HCT116 (cell line): ENCODE results near the gene PTGDS. TPM values are rescaled to one million over a fixed set of nuclear protein-coding genes. Genes with fewer than 3 reads are reported as not detected.

Source experiments
- ATAC-seq: fragments of 200-7000 bp; cut with Tn5 transposase; 2 replicates; pipeline ENCODE4 v1.9.1; 2020; ENCODE audit warnings: mild to moderate bottlenecking, moderate library complexity
- BruUV-seq: library from RNA; stranded (reverse); fragments of 400-500 nt; replicated peaks from 2 replicates; lab custom pipeline; 2021; lab: Mats Ljungman, UMichigan
- CTCF ChIA-PET: fragments of 300-600 bp; sonication (Branson Sonifier 250); formaldehyde crosslinking; loops from one replicate; lab custom pipeline; 2021; ENCODE audit warnings: antibody characterized with exemption; lab: Charles Lee
- POLR2A ChIA-PET: fragments of 300-600, 350-600 bp; sonication (Branson Sonifier 250); formaldehyde crosslinking; loops from one replicate; lab custom pipeline; 2021; ENCODE audit warnings: antibody characterized with exemption; lab: Charles Lee
- RAD21 ChIA-PET, 2 experiments: fragments of 300-600 bp; sonication (Branson Sonifier 250); formaldehyde crosslinking; loops; one replicate each; lab custom pipeline; 2023; ENCODE audit warnings: low total read pairs in 2 of 2; ENCODE audit not compliant: uncharacterized antibody in 2 of 2, unreplicated experiment in 2 of 2, low non-redundant PET in 1 of 2; lab: Charles Lee
- DNase-seq: peaks from one replicate; pipeline ENCODE4 v3.0.0-alpha.2; 2010; ENCODE audit warnings: low read depth, low spot score
- H2AFZ ChIP-seq: fragments of 200-600 bp; shearing (Covaris generic), sonication (generic); 2 replicates; pipeline ENCODE4 v1.6.1; 2017; ENCODE audit warnings: low read depth, mixed run types, mixed read lengths, antibody characterized with exemption, low read length; ENCODE audit not compliant: poor library complexity, severe bottlenecking
- H3K27ac ChIP-seq: 2 replicates; pipeline ENCODE4 v1.5.1; 2012; ENCODE audit warnings: low read depth, low read length
- H3K27me3 ChIP-seq: fragments of 200-600 bp; sonication (generic); 2 replicates; pipeline ENCODE4 v1.6.1; 2016; ENCODE audit warnings: mixed run types, low read length, mixed read lengths; ENCODE audit not compliant: insufficient read depth
- H3K36me3 ChIP-seq, 2 experiments: fragments of 200-500 bp in 1 of 2; fragments of 200-600 bp in 1 of 2; sonication (Bioruptor generic) in 1 of 2; sonication (generic) in 1 of 2; 2 replicates each; pipeline versions ENCODE4 v1.5.1 to v1.6.1; 2014 to 2016; ENCODE audit warnings: low read length in 2 of 2, inconsistent platforms in 1 of 2, mixed read lengths in 1 of 2, mixed run types in 1 of 2; ENCODE audit not compliant: insufficient read depth in 2 of 2, control insufficient read depth in 1 of 2
- H3K4me1 ChIP-seq, 2 experiments: fragments of 200-600 bp in 1 of 2; sonication (generic) in 1 of 2; 2 replicates each; pipeline versions ENCODE4 v1.5.1 to v1.6.1; 2012 to 2017; ENCODE audit warnings: low read length in 2 of 2, inconsistent platforms in 1 of 2, mild to moderate bottlenecking in 1 of 2, mixed read lengths in 1 of 2, mixed run types in 1 of 2, moderate library complexity in 1 of 2; ENCODE audit not compliant: insufficient read depth in 2 of 2, control insufficient read depth in 1 of 2
- H3K4me2 ChIP-seq: fragments of 200-600 bp; sonication (generic); 2 replicates; pipeline ENCODE4 v1.6.1; 2017; ENCODE audit warnings: mixed run types, low read length, mixed read lengths
- H3K4me3 ChIP-seq, 2 experiments: fragments of 200-600 bp in 1 of 2; sonication (generic) in 1 of 2; replicated peaks in 1 of 2; 2 replicates each; pipeline ENCODE4 v1.5.1; 2011 to 2016; ENCODE audit warnings: low read length in 2 of 2, control low read depth in 1 of 2, low read depth in 1 of 2, mild to moderate bottlenecking in 1 of 2, mixed read lengths in 1 of 2, mixed run types in 1 of 2
- H3K79me2 ChIP-seq: fragments of 200-600 bp; sonication (generic); 2 replicates; pipeline ENCODE4 v1.6.1; 2017; ENCODE audit warnings: mild to moderate bottlenecking, mixed run types, low read length, moderate library complexity, mixed read lengths; ENCODE audit not compliant: insufficient read depth
- H3K9ac ChIP-seq: fragments of 200-600 bp; sonication (generic); 2 replicates; pipeline ENCODE4 v1.6.1; 2016; ENCODE audit warnings: low read length, mixed read lengths
- H3K9me2 ChIP-seq: fragments of 200-600 bp; sonication (generic), shearing (Covaris generic); 2 replicates; pipeline ENCODE4 v1.6.1; 2017; ENCODE audit warnings: mixed run types, mild to moderate bottlenecking, moderate library complexity; ENCODE audit not compliant: insufficient read depth
- H3K9me3 ChIP-seq, 2 experiments: fragments of 200-500 bp in 1 of 2; fragments of 200-600 bp in 1 of 2; sonication (Bioruptor generic) in 1 of 2; sonication (generic) in 1 of 2; 2 replicates each; pipeline ENCODE4 v1.6.1; 2014 to 2017; ENCODE audit warnings: low read length in 2 of 2, mixed read lengths in 2 of 2, inconsistent platforms in 1 of 2, low read depth in 1 of 2, mild to moderate bottlenecking in 1 of 2, mixed run types in 1 of 2, moderate library complexity in 1 of 2; ENCODE audit not compliant: control insufficient read depth in 1 of 2, insufficient read depth in 1 of 2
- H4K20me1 ChIP-seq: fragments of 200-600 bp; sonication (generic), shearing (Covaris generic); 2 replicates; pipeline ENCODE4 v1.6.1; 2017; ENCODE audit warnings: mixed run types, mild to moderate bottlenecking, moderate library complexity; ENCODE audit not compliant: insufficient read depth
- CEBPB ChIP-seq: IDR thresholded peaks from 2 replicates; pipeline ENCODE4 v1.6.1; 2012; ENCODE audit warnings: low read depth
- ELF1 ChIP-seq: IDR thresholded peaks from 2 replicates; pipeline ENCODE4 v1.6.1; 2012; ENCODE audit warnings: low read depth, borderline replicate concordance
- EZH2phosphoT487 ChIP-seq: fragments of 200-600 bp; IDR thresholded peaks from 2 replicates; pipeline ENCODE4 v1.6.1; 2018; ENCODE audit warnings: antibody characterized with exemption, borderline replicate concordance
- FOSL1 ChIP-seq: IDR thresholded peaks from 2 replicates; pipeline ENCODE4 v1.6.1; 2012; ENCODE audit warnings: low read depth
- POLR2AphosphoS5 ChIP-seq: IDR thresholded peaks from 2 replicates; pipeline ENCODE4 v1.6.1; 2011; ENCODE audit warnings: mild to moderate bottlenecking, low read depth, low read length, moderate library complexity
- RAD21 ChIP-seq: IDR thresholded peaks from 2 replicates; pipeline ENCODE4 v1.6.1; 2012; ENCODE audit warnings: low read depth, mild to moderate bottlenecking
- SIN3A ChIP-seq: IDR thresholded peaks from 2 replicates; pipeline ENCODE4 v1.6.1; 2012; ENCODE audit warnings: low read depth
- TCF7L2 ChIP-seq: IDR thresholded peaks from 2 replicates; pipeline ENCODE4 v1.7.0; 2011; ENCODE audit warnings: borderline replicate concordance, inconsistent platforms; ENCODE audit not compliant: insufficient read depth, insufficient read length; ENCODE audit errors: extremely low read depth
- YY1 ChIP-seq: IDR thresholded peaks from 2 replicates; pipeline ENCODE4 v1.6.1; 2011; ENCODE audit warnings: low read length, low read depth, moderate library complexity, mild to moderate bottlenecking; ENCODE audit not compliant: insufficient replicate concordance; ENCODE audit errors: extremely low read depth
- ZFX ChIP-seq: fragments of 450-650 bp; IDR thresholded peaks from 2 replicates; pipeline ENCODE4 v1.6.1; 2017
- ZNF274 ChIP-seq: fragments of 200-500 bp; sonication (Bioruptor generic); IDR thresholded peaks from 2 replicates; pipeline ENCODE4 v1.6.1; 2014; ENCODE audit warnings: mild to moderate bottlenecking, low read depth, low read length, inconsistent platforms
- intact Hi-C: fragments of 100-400 bp; cut with micrococcal nuclease; formaldehyde crosslinking; loops from 2 replicates; pipeline ENCODE4 v1.10.0; 2022
- total RNA-seq: library from RNA; stranded (reverse); gene quantifications from one replicate; pipeline ENCODE4 v1.2.1, GENCODE V29; 2021; ENCODE audit not compliant: unreplicated experiment
- TF ChIP-seq, protein P1 (sequence below), 3 experiments: fragments of 200-600 bp in 1 of 3; sonication (generic) in 1 of 3; IDR thresholded peaks in 2 of 3; conservative IDR thresholded peaks in 1 of 3; 2 replicates each; pipeline ENCODE4 v1.5.1; 2012 to 2017; ENCODE audit warnings: low read depth in 2 of 3, low read length in 2 of 3, antibody characterized with exemption in 1 of 3, borderline replicate concordance in 1 of 3, control low read depth in 1 of 3, mild to moderate bottlenecking in 1 of 3, mixed read lengths in 1 of 3, mixed run types in 1 of 3, moderate library complexity in 1 of 3; ENCODE audit not compliant: insufficient read depth in 1 of 3
- TF ChIP-seq, protein P2 (sequence below): IDR thresholded peaks from 2 replicates; pipeline ENCODE4 v1.6.1; 2012

The PTGDS gene
- total RNA-seq, 1 experiment from 2014 or later: 3.1 TPM

DNA sequence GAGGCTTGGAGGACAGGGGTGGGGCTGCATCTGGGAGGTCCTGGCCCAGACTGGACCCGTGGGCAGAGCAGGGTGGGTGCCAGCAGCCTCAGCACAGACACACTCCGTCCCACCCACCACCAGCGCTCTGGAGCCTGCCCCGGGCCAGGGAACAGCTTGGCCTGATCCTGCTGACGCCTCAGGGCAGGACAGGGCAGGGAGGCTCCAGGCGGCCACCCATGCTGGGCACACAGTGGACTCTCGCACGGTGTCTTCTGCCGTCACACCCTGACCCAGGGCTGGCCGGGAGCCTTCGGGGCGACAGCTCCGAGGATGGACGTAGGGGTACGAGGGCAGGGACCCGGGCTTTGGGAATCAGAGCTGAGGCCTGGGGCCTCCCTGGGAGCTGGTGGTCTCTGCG, 8.2 kb upstream of the PTGDS start:
- H3K27me3 ChIP-seq: no peaks in the 10 kb centered on the region
- H4K20me1 ChIP-seq: no peaks in the 10 kb centered on the region
- intact Hi-C loops: no loop called here
- no peak for TF ChIP-seq YY1
- TF ChIP-seq, protein P1, sequence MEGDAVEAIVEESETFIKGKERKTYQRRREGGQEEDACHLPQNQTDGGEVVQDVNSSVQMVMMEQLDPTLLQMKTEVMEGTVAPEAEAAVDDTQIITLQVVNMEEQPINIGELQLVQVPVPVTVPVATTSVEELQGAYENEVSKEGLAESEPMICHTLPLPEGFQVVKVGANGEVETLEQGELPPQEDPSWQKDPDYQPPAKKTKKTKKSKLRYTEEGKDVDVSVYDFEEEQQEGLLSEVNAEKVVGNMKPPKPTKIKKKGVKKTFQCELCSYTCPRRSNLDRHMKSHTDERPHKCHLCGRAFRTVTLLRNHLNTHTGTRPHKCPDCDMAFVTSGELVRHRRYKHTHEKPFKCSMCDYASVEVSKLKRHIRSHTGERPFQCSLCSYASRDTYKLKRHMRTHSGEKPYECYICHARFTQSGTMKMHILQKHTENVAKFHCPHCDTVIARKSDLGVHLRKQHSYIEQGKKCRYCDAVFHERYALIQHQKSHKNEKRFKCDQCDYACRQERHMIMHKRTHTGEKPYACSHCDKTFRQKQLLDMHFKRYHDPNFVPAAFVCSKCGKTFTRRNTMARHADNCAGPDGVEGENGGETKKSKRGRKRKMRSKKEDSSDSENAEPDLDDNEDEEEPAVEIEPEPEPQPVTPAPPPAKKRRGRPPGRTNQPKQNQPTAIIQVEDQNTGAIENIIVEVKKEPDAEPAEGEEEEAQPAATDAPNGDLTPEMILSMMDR (IDR thresholded peaks at IDR 0.05 in 2 of 3, conservative IDR thresholded peaks at IDR 0.05 in 1 of 3; ENCODE audit: borderline replicate concordance in 1 of 3, insufficient read depth in 1 of 3, low read depth in 2 of 3, low read length in 2 of 3): no peak
- TF ChIP-seq FOSL1: no peak
- no peak for TF ChIP-seq ZNF274
- TF ChIP-seq ZFX: no peak
- TF ChIP-seq POLR2AphosphoS5: no peak
- TF ChIP-seq EZH2phosphoT487: no peak
- TF ChIP-seq RAD21: no peak
- no peak for TF ChIP-seq SIN3A
- TF ChIP-seq ELF1: no peak
- no peak for TF ChIP-seq CEBPB
- TF ChIP-seq, protein P2, sequence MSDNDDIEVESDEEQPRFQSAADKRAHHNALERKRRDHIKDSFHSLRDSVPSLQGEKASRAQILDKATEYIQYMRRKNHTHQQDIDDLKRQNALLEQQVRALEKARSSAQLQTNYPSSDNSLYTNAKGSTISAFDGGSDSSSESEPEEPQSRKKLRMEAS: no peak
- TF ChIP-seq TCF7L2: no peak
- TF ChIP-seq, all 23 proteins: peak for 0
- H3K4me2 ChIP-seq: no peak overlapping the region
- no peak for ATAC-seq
- POLR2A ChIA-PET: interaction anchor here (1.2 kb wide), 1 partner anchor 9 kb away, joined by 5 read pairs; no protein-coding TSS in a partner anchor
- no peak overlapping the region for H3K27ac ChIP-seq
- RAD21 ChIA-PET: no interaction called here
- no peak overlapping the region for H2AFZ ChIP-seq
- H3K36me3 ChIP-seq: no peaks in the 10 kb centered on the region
- no peak overlapping the region for H3K4me3 ChIP-seq
- no peaks in the 10 kb centered on the region for H3K79me2 ChIP-seq
- no peak for DNase-seq
- BruUV-seq: no TSS peak
- no peaks in the 10 kb centered on the region for H3K9me3 ChIP-seq
- H3K9me2 ChIP-seq: no peaks in the 10 kb centered on the region
- peaks cover 8 to 18% of the 10 kb centered on the region in 2 experiments for H3K4me1 ChIP-seq
- H3K9ac ChIP-seq: no peak overlapping the region
- CTCF ChIA-PET: no interaction called here
